Keratinocyte (primary cell): Measurements from ENCODE around the gene NHLRC3.

Experiments
- EZH2 ChIP-seq: IDR thresholded peaks from one replicate; pipeline ENCODE4 v1.6.1; 2012; ENCODE audit warnings: inconsistent platforms, mild to moderate bottlenecking, low read length, moderate library complexity
- TF ChIP-seq, protein P1 (sequence below), 3 experiments: IDR thresholded peaks in 1 of 3; conservative IDR thresholded peaks in 1 of 3; optimal IDR thresholded peaks in 1 of 3; 2 replicates in 2 of 3; 3 replicates in 1 of 3; pipeline versions ENCODE3 to v1.5.1; 2011; ENCODE audit warnings: low read length in 3 of 3, mild to moderate bottlenecking in 3 of 3, moderate library complexity in 2 of 3, control low read depth in 1 of 3, inconsistent platforms in 1 of 3; ENCODE audit not compliant: insufficient read depth in 2 of 3; ENCODE audit errors: extremely low read depth in 1 of 3

DNA sequence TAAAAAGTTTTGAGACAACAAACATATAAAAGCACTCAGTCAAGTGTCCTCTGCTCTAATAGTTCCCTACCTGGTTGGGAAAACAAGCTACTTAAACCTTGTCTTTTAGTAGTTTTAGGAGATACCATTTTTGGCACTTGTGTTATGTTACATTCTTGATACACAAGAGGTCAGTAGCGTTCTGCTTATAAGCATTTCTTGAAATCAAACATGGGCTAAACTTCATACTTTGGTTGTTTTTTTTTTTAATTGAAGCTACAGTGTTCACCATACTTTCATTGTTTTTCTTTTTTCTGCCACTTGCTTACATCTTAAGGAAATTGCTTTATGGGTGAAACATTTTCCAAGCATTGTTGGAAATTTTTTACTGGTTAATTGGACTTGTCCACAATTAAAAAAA, 12.9 kb downstream of the NHLRC3 start:
- TF ChIP-seq, protein P1, sequence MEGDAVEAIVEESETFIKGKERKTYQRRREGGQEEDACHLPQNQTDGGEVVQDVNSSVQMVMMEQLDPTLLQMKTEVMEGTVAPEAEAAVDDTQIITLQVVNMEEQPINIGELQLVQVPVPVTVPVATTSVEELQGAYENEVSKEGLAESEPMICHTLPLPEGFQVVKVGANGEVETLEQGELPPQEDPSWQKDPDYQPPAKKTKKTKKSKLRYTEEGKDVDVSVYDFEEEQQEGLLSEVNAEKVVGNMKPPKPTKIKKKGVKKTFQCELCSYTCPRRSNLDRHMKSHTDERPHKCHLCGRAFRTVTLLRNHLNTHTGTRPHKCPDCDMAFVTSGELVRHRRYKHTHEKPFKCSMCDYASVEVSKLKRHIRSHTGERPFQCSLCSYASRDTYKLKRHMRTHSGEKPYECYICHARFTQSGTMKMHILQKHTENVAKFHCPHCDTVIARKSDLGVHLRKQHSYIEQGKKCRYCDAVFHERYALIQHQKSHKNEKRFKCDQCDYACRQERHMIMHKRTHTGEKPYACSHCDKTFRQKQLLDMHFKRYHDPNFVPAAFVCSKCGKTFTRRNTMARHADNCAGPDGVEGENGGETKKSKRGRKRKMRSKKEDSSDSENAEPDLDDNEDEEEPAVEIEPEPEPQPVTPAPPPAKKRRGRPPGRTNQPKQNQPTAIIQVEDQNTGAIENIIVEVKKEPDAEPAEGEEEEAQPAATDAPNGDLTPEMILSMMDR (optimal IDR thresholded peaks at IDR 0.05 in 1 of 3, IDR thresholded peaks at IDR 0.05 in 1 of 3, conservative IDR thresholded peaks at IDR 0.05 in 1 of 3; ENCODE audit: extremely low read depth in 1 of 3, insufficient read depth in 2 of 3, low read length in 3 of 3) = peak in 2 of 3 experiments; percentile 39 to 41
- no peak for TF ChIP-seq EZH2
